ENCODE results near the gene PLCB3.

Gene PLCB3

DNA sequence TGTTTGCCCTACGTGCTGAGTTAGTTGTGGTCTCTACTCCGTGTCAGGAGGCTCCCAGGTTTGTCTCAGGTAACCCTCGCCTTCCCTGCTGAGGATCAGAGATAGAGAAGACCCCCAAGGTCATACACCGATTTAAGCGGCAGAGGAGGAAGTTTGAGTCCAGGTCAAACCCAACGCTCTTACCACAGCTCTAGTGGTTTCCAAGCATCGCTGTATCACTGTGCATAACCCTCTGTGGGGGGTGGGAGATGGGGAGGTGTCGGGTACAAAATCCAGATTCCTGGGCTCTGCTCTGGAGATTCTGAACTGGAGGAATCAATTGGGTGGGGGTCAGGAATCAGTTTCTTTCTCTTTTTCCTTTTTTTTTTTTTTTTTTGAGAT is 20.4 kb upstream of the PLCB3 start:
- H3K36me3 ChIP-seq = peaks cover 0 to 3% (median 0%) of the 10 kb centered on the region in 3 donors
- intact Hi-C loops (cut with DNase I; ENCODE audit: low total_unique reads) = no loop called here
- no peaks in the 10 kb centered on the region for H3K27me3 ChIP-seq
- peaks cover 7 to 72% (median 58%) of the 10 kb centered on the region in 4 donors for H3K4me1 ChIP-seq
- peak overlapping the region; percentile 58 to 82 for H3K4me3 ChIP-seq
- TF ChIP-seq, protein P1, sequence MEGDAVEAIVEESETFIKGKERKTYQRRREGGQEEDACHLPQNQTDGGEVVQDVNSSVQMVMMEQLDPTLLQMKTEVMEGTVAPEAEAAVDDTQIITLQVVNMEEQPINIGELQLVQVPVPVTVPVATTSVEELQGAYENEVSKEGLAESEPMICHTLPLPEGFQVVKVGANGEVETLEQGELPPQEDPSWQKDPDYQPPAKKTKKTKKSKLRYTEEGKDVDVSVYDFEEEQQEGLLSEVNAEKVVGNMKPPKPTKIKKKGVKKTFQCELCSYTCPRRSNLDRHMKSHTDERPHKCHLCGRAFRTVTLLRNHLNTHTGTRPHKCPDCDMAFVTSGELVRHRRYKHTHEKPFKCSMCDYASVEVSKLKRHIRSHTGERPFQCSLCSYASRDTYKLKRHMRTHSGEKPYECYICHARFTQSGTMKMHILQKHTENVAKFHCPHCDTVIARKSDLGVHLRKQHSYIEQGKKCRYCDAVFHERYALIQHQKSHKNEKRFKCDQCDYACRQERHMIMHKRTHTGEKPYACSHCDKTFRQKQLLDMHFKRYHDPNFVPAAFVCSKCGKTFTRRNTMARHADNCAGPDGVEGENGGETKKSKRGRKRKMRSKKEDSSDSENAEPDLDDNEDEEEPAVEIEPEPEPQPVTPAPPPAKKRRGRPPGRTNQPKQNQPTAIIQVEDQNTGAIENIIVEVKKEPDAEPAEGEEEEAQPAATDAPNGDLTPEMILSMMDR (IDR thresholded peaks at IDR 0.05) = no peak
- no peaks in the 10 kb centered on the region for H3K9me3 ChIP-seq
- peak overlapping the region; percentile 88 to 92 for H3K27ac ChIP-seq
- DNase-seq = no peak

DNA sequence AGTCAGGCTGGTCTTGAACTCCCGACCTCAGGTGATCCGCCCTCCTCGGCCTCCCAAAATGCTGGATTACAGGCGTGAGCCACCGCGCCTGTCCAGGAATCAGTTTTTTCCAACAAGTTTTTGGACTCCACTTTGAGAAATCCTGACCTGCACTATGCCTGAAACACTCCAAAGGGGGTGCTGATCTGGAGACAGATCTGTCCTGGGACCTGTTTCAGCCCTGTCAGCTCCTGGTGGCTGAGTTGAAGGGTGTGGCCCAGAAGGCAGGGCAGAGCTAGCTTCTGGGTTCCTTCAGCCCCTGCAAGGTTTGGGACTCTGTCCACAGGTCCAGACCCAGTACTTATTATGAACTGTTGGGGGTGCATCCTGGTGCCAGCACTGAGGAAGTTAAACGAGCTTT is 19.8 kb upstream of the PLCB3 start:
- H3K36me3 ChIP-seq = peaks cover 0 to 5% (median under 1%) of the 10 kb centered on the region in 3 donors
- no peak overlapping the region for H3K4me3 ChIP-seq
- TF ChIP-seq, protein P1 (IDR thresholded peaks at IDR 0.05) = no peak
- H3K27me3 ChIP-seq = no peaks in the 10 kb centered on the region
- no peak for DNase-seq
- peaks cover 7 to 72% (median 59%) of the 10 kb centered on the region in 4 donors for H3K4me1 ChIP-seq
- peak overlapping the region in 1 of 2 donors; percentile 88 for H3K27ac ChIP-seq
- intact Hi-C loops (cut with DNase I; ENCODE audit: low total_unique reads) = no loop called here
- no peaks in the 10 kb centered on the region for H3K9me3 ChIP-seq

DNA sequence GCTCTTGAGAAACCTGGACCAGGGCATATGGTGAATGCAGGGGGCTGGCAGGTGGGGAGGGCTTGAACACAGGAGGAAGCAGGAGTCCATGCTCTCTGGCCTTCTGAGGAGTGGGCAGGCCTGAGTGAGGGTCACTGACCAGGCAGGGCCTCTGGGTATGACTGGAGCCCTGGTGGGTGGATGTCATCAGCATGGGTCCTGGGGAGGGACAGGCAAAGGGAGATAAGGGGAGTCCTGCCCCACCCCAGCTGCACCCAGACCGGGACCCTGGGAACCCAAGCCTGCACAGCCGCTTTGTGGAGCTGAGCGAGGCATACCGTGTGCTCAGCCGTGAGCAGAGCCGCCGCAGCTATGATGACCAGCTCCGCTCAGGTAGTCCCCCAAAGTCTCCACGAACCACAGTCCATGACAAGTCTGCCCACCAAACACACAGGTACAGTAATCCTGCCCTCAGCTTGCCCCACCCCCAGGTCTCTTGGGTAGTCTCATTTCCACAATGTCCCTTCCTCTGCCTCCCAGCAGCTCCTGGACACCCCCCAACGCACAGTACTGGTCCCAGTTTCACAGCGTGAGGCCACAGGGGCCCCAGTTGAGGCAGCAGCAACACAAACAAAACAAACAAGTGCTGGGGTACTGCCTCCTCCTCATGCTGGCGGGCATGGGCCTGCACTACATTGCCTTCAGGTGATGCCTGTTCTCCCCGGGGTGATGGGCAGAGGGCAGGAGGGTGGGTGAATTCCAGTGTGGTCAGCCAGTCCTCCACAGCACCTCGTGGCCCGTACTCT is 19.0 kb upstream of the PLCB3 start:
- TF ChIP-seq, protein P1 (IDR thresholded peaks at IDR 0.05) = no peak
- Histone ChIP-seq H3K27ac (peak overlapping the region in 1 of 2 donors; percentile 93), H3K9me3 (no peaks in the 10 kb centered on the region), H3K4me1 (peaks cover 7 to 64% (median 52%) of the 10 kb centered on the region in 4 donors), H3K27me3 (no peaks in the 10 kb centered on the region), H3K4me3 (no peak overlapping the region), H3K36me3 (peaks cover 0 to 9% (median 7%) of the 10 kb centered on the region in 3 donors)
- DNase-seq = no peak
- intact Hi-C loops (cut with DNase I; ENCODE audit: low total_unique reads) = no loop called here

DNA sequence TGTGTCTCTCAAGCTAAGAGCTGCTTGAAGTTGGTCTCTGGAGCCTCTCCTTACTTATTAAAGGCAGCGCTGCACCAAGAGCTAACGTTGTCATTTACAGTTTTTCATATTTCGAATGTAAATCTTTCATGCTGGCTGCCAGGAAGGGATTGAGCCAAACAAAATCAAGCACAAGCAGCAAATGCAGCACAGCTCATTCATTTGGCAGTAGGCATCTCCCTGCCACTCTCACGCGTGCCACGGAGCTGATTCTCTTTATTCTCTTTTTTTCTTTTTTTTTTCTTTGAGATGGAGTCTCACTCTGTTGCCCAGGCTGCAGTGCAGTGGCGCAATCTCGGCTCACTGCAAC is 18.4 kb upstream of the PLCB3 start:
- Histone ChIP-seq H3K27ac (peak overlapping the region in 1 of 2 donors; percentile 93), H3K4me3 (no peak overlapping the region), H3K27me3 (no peaks in the 10 kb centered on the region), H3K36me3 (peaks cover under 1 to 15% (median 13%) of the 10 kb centered on the region in 3 donors), H3K4me1 (peaks cover 7 to 59% (median 46%) of the 10 kb centered on the region in 4 donors), H3K9me3 (no peaks in the 10 kb centered on the region)
- intact Hi-C loops (cut with DNase I; ENCODE audit: low total_unique reads) = no loop called here
- TF ChIP-seq, protein P1 (IDR thresholded peaks at IDR 0.05) = no peak
- DNase-seq = no peak

DNA sequence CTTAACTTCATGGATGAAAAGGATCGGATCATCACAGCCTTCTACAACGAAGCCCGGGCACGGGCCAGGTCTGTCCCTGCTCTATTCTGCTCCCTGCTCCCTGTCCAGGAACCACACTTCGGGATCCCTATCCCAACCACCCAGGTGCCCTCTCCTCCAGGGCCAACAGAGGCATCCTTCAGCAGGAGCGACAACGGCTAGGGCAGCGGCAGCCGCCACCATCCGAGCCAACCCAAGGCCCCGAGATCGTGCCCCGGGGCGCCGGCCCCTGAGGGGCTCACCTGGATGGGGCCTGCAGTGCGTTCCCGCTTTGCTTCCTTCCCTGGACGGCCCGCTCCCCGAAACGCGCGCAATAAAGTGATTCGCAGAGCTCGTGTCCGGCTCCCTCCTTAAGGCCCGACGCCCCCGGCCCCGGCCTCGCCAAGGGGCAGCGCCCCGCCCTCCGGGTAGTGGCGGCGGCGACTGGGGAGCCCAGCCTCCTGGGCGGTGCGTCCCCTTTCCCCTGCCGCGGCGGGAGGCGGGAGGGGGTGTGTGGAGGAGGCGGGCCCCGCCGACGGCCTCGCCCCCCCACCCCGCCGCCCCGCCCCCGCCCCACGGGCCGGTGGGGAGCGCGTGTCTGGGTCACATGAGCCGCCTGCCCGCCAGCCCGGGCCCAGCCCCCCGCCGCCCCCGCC is 17.3 kb upstream of the PLCB3 start, which contains the start of gene VEGFB:
TSS of gene VEGFB (plus strand) at position 672 of the 674 bp plus-strand sequence. CDS start 250 bp downstream, outside the sequence.
- peak; percentile 75 to 91 for DNase-seq
- Histone ChIP-seq H3K27me3 (no peaks in the 10 kb centered on the region), H3K27ac (peak within 1 kb of the TSS; percentile 96 to 98), H3K9me3 (no peaks in the 10 kb centered on the region), H3K4me3 (peak within 1 kb of the TSS; percentile 87 to 93), H3K36me3 (peaks cover 6 to 26% (median 16%) of the 10 kb centered on the region in 3 donors), H3K4me1 (peaks cover 7 to 56% (median 45%) of the 10 kb centered on the region in 4 donors)
- TF ChIP-seq, protein P1 (IDR thresholded peaks at IDR 0.05) = no peak
- intact Hi-C loops (cut with DNase I; ENCODE audit: low total_unique reads) = no loop called here
